Keratinocyte (primary cell): ENCODE results near the gene DGKD. TPM values are rescaled to one million over a fixed set of nuclear protein-coding genes. Genes with fewer than 3 reads are reported as not detected.

ENCODE experiments used
- DNase-seq: peaks from one replicate; pipeline ENCODE4 v3.0.0-alpha.2; 2011; ENCODE audit warnings: low read depth, missing footprints, low spot score
- FAIRE-seq: peaks from 2 replicates; lab custom pipeline; 2011; peaks lifted over from hg19 to GRCh38; lab: Jason Lieb, UNC
- H2AFZ ChIP-seq: 2 replicates; pipeline ENCODE4 v1.6.0; 2012; ENCODE audit warnings: low read length, control low read depth, inconsistent platforms; ENCODE audit not compliant: control insufficient read depth
- H3K27ac ChIP-seq: 2 replicates; pipeline ENCODE4 v1.5.1; 2011; ENCODE audit warnings: low read length; ENCODE audit not compliant: control insufficient read depth, insufficient read depth
- H3K27me3 ChIP-seq: 3 replicates; pipeline ENCODE4 v1.6.0; 2011; ENCODE audit warnings: low read length; ENCODE audit not compliant: control insufficient read depth, insufficient read depth; ENCODE audit errors: extremely low read depth
- H3K36me3 ChIP-seq, 2 experiments: 2 replicates in 1 of 2; 3 replicates in 1 of 2; pipeline ENCODE4 v1.5.1; 2011; ENCODE audit warnings: low read length in 2 of 2, mild to moderate bottlenecking in 1 of 2; ENCODE audit not compliant: control insufficient read depth in 2 of 2, insufficient read depth in 2 of 2; ENCODE audit errors: extremely low read depth in 1 of 2
- H3K4me1 ChIP-seq: 3 replicates; pipeline ENCODE4 v1.5.1; 2011; ENCODE audit warnings: low read length; ENCODE audit not compliant: control insufficient read depth, insufficient read depth; ENCODE audit errors: extremely low read depth
- H3K4me2 ChIP-seq: 3 replicates; pipeline ENCODE4 v1.6.0; 2011; ENCODE audit warnings: low read depth, low read length; ENCODE audit not compliant: control insufficient read depth, insufficient read depth; ENCODE audit errors: extremely low read depth
- H3K4me3 ChIP-seq, 3 experiments: fragments of 200-600 bp in 1 of 3; sonication (generic) in 1 of 3; 2 replicates in 2 of 3; 3 replicates in 1 of 3; pipeline ENCODE4 v1.5.1; 2011 to 2016; ENCODE audit warnings: low read length in 3 of 3, mild to moderate bottlenecking in 3 of 3, control low read depth in 2 of 3, inconsistent platforms in 1 of 3, low read depth in 1 of 3, mixed read lengths in 1 of 3, mixed run types in 1 of 3, moderate library complexity in 1 of 3; ENCODE audit not compliant: control insufficient read depth in 2 of 3, insufficient read depth in 2 of 3; ENCODE audit errors: extremely low read depth in 1 of 3
- H3K79me2 ChIP-seq: 2 replicates; pipeline ENCODE4 v1.6.0; 2012; ENCODE audit warnings: low read length; ENCODE audit not compliant: control insufficient read depth, insufficient read depth
- H3K9ac ChIP-seq: 3 replicates; pipeline ENCODE4 v1.6.0; 2011; ENCODE audit warnings: low read length; ENCODE audit not compliant: control insufficient read depth, insufficient read depth; ENCODE audit errors: extremely low read depth
- H3K9me1 ChIP-seq: 3 replicates; pipeline ENCODE4 v1.6.0; 2011; ENCODE audit warnings: low read length; ENCODE audit not compliant: control insufficient read depth, insufficient read depth; ENCODE audit errors: extremely low read depth
- H3K9me3 ChIP-seq: 2 replicates; pipeline ENCODE4 v1.5.1; 2012; ENCODE audit warnings: low read depth, low read length; ENCODE audit not compliant: control insufficient read depth
- H4K20me1 ChIP-seq: 3 replicates; pipeline ENCODE4 v1.6.0; 2011; ENCODE audit warnings: low read length; ENCODE audit not compliant: control insufficient read depth, insufficient read depth; ENCODE audit errors: extremely low read depth
- CTCF ChIP-seq, 3 experiments: IDR thresholded peaks in 1 of 3; conservative IDR thresholded peaks in 1 of 3; optimal IDR thresholded peaks in 1 of 3; 2 replicates in 2 of 3; 3 replicates in 1 of 3; pipeline versions ENCODE3 to v1.5.1; 2011; ENCODE audit warnings: low read length in 3 of 3, mild to moderate bottlenecking in 3 of 3, moderate library complexity in 2 of 3, control low read depth in 1 of 3, inconsistent platforms in 1 of 3; ENCODE audit not compliant: insufficient read depth in 2 of 3; ENCODE audit errors: extremely low read depth in 1 of 3
- EZH2 ChIP-seq: IDR thresholded peaks from one replicate; pipeline ENCODE4 v1.6.1; 2012; ENCODE audit warnings: inconsistent platforms, mild to moderate bottlenecking, low read length, moderate library complexity
- dilution Hi-C: fragments of 300-500 bp; cut with MboI; formaldehyde crosslinking; loops from one replicate; pipeline ENCODE4 v1.7.0; 2020; ENCODE audit warnings: low sequenced_read_pairs; ENCODE audit not compliant: extremely low pct_ligation_motif_present
- polyA plus RNA-seq, 5 experiments: library from polyadenylated mRNA; depleted of rRNA in 3 of 5; stranded (reverse) in 3 of 5; stranded (forward) in 1 of 5; unstranded in 1 of 5; fragments of >200 nt; gene quantifications; 1 replicate in 1 of 5; 2 replicates in 3 of 5; 3 replicates in 1 of 5; pipeline versions ENCODE4 v1.2.1 to v1.2.3, GENCODE V29; 2011 to 2012; ENCODE audit warnings: missing spikeins in 2 of 5, low read depth in 1 of 5, low replicate concordance in 1 of 5

Gene DGKD
- polyA plus RNA-seq, 1 donor (not counting 4 experiments of a cell fraction or from before 2014, with no cell fraction given): 6.1 TPM

GRCh38 chr2:233359823-233360222 lies 5.5 kb downstream of the DGKD start:
- no peak overlapping the region for H3K4me2 ChIP-seq
- no peak for TF ChIP-seq EZH2
- TF ChIP-seq CTCF (optimal IDR thresholded peaks at IDR 0.05 in 1 of 3, IDR thresholded peaks at IDR 0.05 in 1 of 3, conservative IDR thresholded peaks at IDR 0.05 in 1 of 3; ENCODE audit: extremely low read depth in 1 of 3, insufficient read depth in 2 of 3, low read length in 3 of 3): no peak
- H3K27ac ChIP-seq: no peak overlapping the region
- peaks cover 0 to 2% of the 10 kb centered on the region in 2 experiments for H3K36me3 ChIP-seq
- dilution Hi-C loops: no loop called here
- no peaks in the 10 kb centered on the region for H3K27me3 ChIP-seq
- peaks cover 4% of the 10 kb centered on the region for H4K20me1 ChIP-seq
- H3K9ac ChIP-seq: no peak overlapping the region
- H3K4me1 ChIP-seq: peaks cover 14% of the 10 kb centered on the region
- peaks cover 6% of the 10 kb centered on the region for H3K79me2 ChIP-seq
- H2AFZ ChIP-seq: no peak overlapping the region
- H3K9me3 ChIP-seq: no peaks in the 10 kb centered on the region
- H3K9me1 ChIP-seq: no peaks in the 10 kb centered on the region
- FAIRE-seq (no peak), DNase-seq (no peak)
- H3K4me3 ChIP-seq: no peak overlapping the region

DNA sequence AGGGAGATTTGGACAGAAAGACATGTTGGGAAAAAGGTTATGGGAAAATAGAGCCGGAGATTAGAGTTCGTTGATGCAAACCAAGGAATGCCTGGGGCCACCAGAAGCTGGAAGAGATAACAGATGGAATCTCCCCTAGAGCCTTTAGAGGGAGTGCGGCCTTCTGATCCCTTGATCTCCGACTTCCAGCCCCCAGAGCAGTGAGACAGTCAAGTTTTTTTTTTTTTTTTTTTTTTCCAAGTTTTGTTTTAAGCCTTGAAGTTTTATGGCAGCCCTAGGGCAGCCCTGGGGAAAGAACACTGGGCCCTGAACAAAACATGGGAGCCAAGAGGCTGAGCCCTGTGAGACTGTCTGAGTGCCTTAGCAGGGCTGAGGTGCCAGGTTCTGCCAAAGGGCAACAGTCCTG lies 6.5 kb downstream of the DGKD start:
- H3K27me3 ChIP-seq: no peaks in the 10 kb centered on the region
- H3K9ac ChIP-seq: no peak overlapping the region
- TF ChIP-seq EZH2: no peak
- TF ChIP-seq CTCF (optimal IDR thresholded peaks at IDR 0.05 in 1 of 3, IDR thresholded peaks at IDR 0.05 in 1 of 3, conservative IDR thresholded peaks at IDR 0.05 in 1 of 3; ENCODE audit: extremely low read depth in 1 of 3, insufficient read depth in 2 of 3, low read length in 3 of 3): no peak
- no peak overlapping the region for H3K27ac ChIP-seq
- H3K9me1 ChIP-seq: no peaks in the 10 kb centered on the region
- dilution Hi-C loops: no loop called here
- FAIRE-seq (no peak), DNase-seq (no peak)
- H3K4me1 ChIP-seq: peaks cover 7% of the 10 kb centered on the region
- no peaks in the 10 kb centered on the region for H3K9me3 ChIP-seq
- H2AFZ ChIP-seq: no peak overlapping the region
- H3K4me3 ChIP-seq: no peak overlapping the region
- H3K4me2 ChIP-seq: no peak overlapping the region
- H3K79me2 ChIP-seq: peaks cover 6% of the 10 kb centered on the region
- H3K36me3 ChIP-seq: peaks cover 0 to 2% of the 10 kb centered on the region in 2 experiments
- peaks cover 2% of the 10 kb centered on the region for H4K20me1 ChIP-seq
